ENCODE results near the gene HIVEP1.

DNA sequence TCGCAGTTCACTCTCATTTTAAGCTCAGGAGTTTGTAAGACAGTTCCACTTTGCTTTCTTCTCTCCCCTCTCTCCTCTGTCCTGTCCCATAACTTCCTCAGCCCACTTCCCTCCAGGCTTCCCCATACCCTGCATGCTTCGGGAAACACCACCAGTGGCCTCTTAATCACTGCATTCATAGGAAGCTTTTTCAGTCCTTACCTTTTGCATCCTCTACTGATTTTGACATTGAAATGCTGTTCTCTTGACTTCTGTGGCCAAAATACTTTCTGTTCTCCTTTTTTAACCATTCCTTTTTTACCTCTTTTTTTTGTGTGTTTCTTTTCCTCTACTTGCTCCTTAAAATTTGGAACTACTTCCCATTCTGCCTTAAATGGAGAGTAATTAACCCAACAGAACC lies 69.7 kb downstream of the HIVEP1 start:
- TF ChIP-seq TAF1 (IDR thresholded peaks at IDR 0.05; ENCODE audit: low read depth, low read length) (no peak), ZNF274 (IDR thresholded peaks at IDR 0.05; ENCODE audit: borderline replicate concordance, extremely low read depth, low read length) (no peak), GABPA (IDR thresholded peaks at IDR 0.05; ENCODE audit: borderline replicate concordance, insufficient read depth, low read length) (no peak), EP300 (IDR thresholded peaks at IDR 0.05; ENCODE audit: borderline replicate concordance in 1 of 2, low read depth in 2 of 2, low read length in 2 of 2) (no peak), POLR2AphosphoS5 (IDR thresholded peaks at IDR 0.05; ENCODE audit: low read depth, low read length) (no peak), CREB1 (IDR thresholded peaks at IDR 0.05) (no peak), TBP (IDR thresholded peaks at IDR 0.05; ENCODE audit: low read depth, low read length) (no peak), POLR2A (IDR thresholded peaks at IDR 0.05; ENCODE audit: control extremely low read depth in 1 of 2, low read depth in 2 of 2, low read length in 2 of 2) (no peak), JUND (IDR thresholded peaks at IDR 0.05; ENCODE audit: low read length) (no peak)
- TF ChIP-seq, protein P1, sequence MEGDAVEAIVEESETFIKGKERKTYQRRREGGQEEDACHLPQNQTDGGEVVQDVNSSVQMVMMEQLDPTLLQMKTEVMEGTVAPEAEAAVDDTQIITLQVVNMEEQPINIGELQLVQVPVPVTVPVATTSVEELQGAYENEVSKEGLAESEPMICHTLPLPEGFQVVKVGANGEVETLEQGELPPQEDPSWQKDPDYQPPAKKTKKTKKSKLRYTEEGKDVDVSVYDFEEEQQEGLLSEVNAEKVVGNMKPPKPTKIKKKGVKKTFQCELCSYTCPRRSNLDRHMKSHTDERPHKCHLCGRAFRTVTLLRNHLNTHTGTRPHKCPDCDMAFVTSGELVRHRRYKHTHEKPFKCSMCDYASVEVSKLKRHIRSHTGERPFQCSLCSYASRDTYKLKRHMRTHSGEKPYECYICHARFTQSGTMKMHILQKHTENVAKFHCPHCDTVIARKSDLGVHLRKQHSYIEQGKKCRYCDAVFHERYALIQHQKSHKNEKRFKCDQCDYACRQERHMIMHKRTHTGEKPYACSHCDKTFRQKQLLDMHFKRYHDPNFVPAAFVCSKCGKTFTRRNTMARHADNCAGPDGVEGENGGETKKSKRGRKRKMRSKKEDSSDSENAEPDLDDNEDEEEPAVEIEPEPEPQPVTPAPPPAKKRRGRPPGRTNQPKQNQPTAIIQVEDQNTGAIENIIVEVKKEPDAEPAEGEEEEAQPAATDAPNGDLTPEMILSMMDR (IDR thresholded peaks at IDR 0.05; ENCODE audit: control extremely low read depth in 1 of 3, insufficient read depth in 1 of 3, low read depth in 1 of 3, low read length in 3 of 3): no peak
